ENCODE data around the gene MEGF11.
"Not testable (repeated sequence)": the region's sequence is repeated elsewhere in the genome, so short reads cannot be mapped to it uniquely, and the experiment has no call there.

Gene MEGF11

DNA sequence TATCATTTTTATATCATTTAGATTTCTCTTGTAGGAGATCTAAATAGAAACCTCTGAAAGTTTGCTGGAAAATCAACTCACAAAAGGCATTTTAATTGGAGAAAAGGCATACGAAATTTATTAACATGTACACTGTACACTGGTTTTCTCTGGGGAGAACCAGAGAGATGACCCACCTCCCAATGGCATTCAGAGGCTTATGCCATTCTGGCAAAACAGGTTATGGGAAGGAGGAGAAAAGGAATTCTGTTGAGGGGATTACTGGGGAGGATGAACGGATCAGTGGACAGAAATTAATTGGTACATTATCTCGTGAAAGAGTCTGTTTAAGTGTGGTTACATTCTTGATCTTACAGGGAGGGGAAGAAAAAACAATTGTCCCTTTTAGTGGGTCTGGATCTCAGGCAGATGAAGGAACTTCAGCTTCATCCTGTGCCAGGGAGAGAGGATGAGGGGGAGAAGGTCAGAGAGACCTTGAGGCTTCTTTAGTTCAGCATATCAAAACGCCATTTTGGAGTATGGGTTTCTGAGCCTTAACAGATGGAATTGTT is 367.8 kb downstream of the MEGF11 start:
- TF ChIP-seq, protein P1, sequence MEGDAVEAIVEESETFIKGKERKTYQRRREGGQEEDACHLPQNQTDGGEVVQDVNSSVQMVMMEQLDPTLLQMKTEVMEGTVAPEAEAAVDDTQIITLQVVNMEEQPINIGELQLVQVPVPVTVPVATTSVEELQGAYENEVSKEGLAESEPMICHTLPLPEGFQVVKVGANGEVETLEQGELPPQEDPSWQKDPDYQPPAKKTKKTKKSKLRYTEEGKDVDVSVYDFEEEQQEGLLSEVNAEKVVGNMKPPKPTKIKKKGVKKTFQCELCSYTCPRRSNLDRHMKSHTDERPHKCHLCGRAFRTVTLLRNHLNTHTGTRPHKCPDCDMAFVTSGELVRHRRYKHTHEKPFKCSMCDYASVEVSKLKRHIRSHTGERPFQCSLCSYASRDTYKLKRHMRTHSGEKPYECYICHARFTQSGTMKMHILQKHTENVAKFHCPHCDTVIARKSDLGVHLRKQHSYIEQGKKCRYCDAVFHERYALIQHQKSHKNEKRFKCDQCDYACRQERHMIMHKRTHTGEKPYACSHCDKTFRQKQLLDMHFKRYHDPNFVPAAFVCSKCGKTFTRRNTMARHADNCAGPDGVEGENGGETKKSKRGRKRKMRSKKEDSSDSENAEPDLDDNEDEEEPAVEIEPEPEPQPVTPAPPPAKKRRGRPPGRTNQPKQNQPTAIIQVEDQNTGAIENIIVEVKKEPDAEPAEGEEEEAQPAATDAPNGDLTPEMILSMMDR (conservative IDR thresholded peaks at IDR 0.05; ENCODE audit: low read depth, low read length): no peak
- DNase-seq (ENCODE audit: low read depth): no peak

DNA sequence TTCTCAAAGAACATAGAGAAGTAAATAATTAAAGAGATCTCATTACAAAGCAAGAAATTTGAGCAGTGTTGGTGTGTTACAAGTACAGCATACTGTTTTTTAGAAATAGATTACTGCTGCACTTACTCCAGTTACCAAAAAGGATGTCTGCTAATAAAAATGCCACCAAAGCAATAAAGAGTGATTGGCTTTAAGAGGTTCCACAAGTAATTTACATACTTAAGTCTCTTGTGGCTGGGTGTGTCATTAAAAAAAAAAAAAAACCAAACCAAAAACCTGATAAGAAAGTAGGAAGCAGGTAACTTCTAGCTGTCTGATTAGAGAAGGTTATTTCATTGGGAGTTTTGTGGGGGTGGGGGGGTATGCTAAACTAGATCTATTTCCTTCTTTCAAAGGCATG is 369.0 kb downstream of the MEGF11 start:
- TF ChIP-seq, protein P1 (conservative IDR thresholded peaks at IDR 0.05; ENCODE audit: low read depth, low read length): no peak
- no peak for DNase-seq (ENCODE audit: low read depth)
- H3K4me3 ChIP-seq (ENCODE audit: low read length): no peak overlapping the region

More for the DNA sequence above, 367.8 kb downstream of the MEGF11 start:
- no peak overlapping the region for H3K4me3 ChIP-seq (ENCODE audit: low read length)

- no peak overlapping the region for H3K4me3 ChIP-seq (ENCODE audit: low read length)
- TF ChIP-seq, protein P1 (conservative IDR thresholded peaks at IDR 0.05; ENCODE audit: low read depth, low read length): no peak
Observed at GRCh38 chr15:65883571-65883970, 370.0 kb downstream of the MEGF11 start.

DNA sequence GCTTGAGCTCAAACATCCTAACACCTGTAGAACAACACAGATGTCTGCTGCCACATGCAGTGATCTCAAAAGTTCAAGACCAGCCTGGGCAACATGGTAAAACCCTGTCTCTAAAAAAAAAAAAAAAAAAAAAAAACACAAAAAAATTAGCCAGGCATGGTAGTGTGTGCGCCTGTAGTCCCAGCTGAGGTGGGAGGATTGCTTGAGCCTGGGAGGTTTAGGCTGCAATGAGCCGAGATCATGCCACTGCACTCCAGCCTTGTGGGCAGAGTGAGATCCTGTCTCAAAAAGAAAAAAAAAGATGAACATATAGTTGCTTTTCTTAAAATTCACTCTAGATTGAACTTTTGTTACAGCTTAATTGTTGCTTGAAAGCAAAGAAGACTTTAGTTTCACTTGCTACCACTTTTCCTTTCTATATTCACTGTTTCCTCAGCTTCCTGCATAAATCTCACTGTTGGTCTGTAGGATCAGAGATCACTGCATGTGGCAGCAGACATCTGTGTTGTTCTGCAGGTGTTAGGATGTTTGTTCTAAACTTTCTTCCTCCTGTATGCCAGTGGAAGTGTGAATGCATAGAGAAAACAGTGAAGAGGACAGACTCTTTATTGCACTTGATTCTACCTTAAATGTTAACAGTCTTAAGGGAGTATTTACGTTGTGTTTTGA is 371.6 kb downstream of the MEGF11 start:
- H3K4me3 ChIP-seq (ENCODE audit: low read length): no peak overlapping the region
- TF ChIP-seq, protein P1 (conservative IDR thresholded peaks at IDR 0.05; ENCODE audit: low read depth, low read length): no peak
- no peak for DNase-seq (ENCODE audit: low read depth)

More at GRCh38 chr15:65883571-65883970, 370.0 kb downstream of the MEGF11 start:
- DNase-seq (ENCODE audit: low read depth): no peak

GRCh38 chr15:65877749-65878148 is 375.8 kb downstream of the MEGF11 start:
- no peak for DNase-seq (ENCODE audit: low read depth)
- TF ChIP-seq, protein P1 (conservative IDR thresholded peaks at IDR 0.05; ENCODE audit: low read depth, low read length): no peak
- no peak overlapping the region for H3K4me3 ChIP-seq (ENCODE audit: low read length)

- TF ChIP-seq, protein P1 (conservative IDR thresholded peaks at IDR 0.05; ENCODE audit: low read depth, low read length): no peak
- H3K4me3 ChIP-seq (ENCODE audit: low read length): no peak overlapping the region
- DNase-seq (ENCODE audit: low read depth): no peak
Observed at GRCh38 chr15:65875458-65875857, 378.1 kb downstream of the MEGF11 start.

GRCh38 chr15:65873256-65873655 is 380.3 kb downstream of the MEGF11 start:
- no peak overlapping the region for H3K4me3 ChIP-seq (ENCODE audit: low read length)
- TF ChIP-seq, protein P1 (conservative IDR thresholded peaks at IDR 0.05; ENCODE audit: low read depth, low read length): no peak
- DNase-seq (ENCODE audit: low read depth): no peak

DNA sequence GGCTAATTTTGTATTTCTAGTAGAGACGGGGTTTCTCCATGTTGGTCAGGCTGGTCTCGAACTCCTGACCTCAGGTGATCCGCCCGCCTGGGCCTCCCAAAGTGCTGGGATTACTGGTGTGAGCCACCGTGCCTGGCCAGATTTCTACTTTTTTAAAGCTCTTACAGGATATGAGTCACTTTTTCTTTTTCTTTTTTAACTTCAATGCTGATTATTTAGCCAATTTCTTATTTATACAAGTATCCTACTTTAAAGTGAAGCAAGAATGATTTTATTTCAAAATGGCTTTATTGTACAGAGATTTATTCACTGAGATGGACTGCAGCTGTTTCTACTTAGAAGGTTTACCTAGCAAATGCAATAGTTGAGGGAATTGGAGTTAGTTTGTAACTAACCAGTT is 381.0 kb downstream of the MEGF11 start:
- DNase-seq (ENCODE audit: low read depth); H3K4me3 ChIP-seq (ENCODE audit: low read length): not testable (repeated sequence)

DNA sequence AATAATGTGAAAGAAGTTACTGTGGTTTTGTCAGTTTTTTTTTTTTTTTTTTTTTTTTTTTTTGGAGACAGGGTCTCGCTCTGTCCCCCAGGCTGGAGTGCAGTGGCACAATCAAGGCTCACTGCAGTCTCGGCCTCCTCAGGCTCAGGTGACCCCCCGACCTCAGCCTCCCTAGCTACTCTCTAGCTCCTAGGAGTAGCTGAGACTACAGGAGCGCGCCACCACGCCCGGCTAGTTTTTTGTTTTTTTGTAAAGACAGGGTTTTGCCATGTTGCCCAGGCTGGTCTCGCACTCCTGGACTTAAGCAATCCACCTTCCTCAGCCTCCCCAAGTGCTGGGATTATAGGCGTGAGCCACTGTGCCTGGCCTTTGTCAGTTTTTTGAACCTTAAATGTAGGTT is 381.7 kb downstream of the MEGF11 start:
- not testable (repeated sequence) for DNase-seq (ENCODE audit: low read depth); H3K4me3 ChIP-seq (ENCODE audit: low read length)

Data from retinal pigment epithelial cell (primary cell).